Fibroblast of lung (primary cell): ENCODE measurements around the gene PSMD2. TPM values are rescaled to one million over a fixed set of nuclear protein-coding genes. Genes with fewer than 3 reads are reported as not detected.

Experiments
- DNase-seq, 2 donors: peaks; one replicate each; pipeline versions ENCODE4 v3.0.0 to v3.0.0-alpha.2; 2010; ENCODE audit warnings: low read depth in 2 of 2
- H2AFZ ChIP-seq: 2 replicates; pipeline ENCODE4 v1.5.1; 2012; ENCODE audit warnings: low read length, control low read depth, inconsistent platforms
- H3K27ac ChIP-seq: 2 replicates; pipeline ENCODE4 v1.5.1; 2011; ENCODE audit warnings: low read length, control low read depth; ENCODE audit not compliant: insufficient read depth
- H3K27me3 ChIP-seq: 2 replicates; pipeline ENCODE4 v1.5.1; 2011; ENCODE audit warnings: mild to moderate bottlenecking, low read length; ENCODE audit not compliant: control insufficient read depth, insufficient read depth
- H3K36me3 ChIP-seq: 2 replicates; pipeline ENCODE4 v1.5.1; 2011; ENCODE audit warnings: low read length; ENCODE audit not compliant: control insufficient read depth, insufficient read depth
- H3K4me1 ChIP-seq: 2 replicates; pipeline ENCODE4 v1.5.1; 2011; ENCODE audit warnings: low read length; ENCODE audit not compliant: control insufficient read depth, insufficient read depth; ENCODE audit errors: extremely low read depth
- H3K4me2 ChIP-seq: 2 replicates; pipeline ENCODE4 v1.5.1; 2011; ENCODE audit warnings: low read length, control low read depth; ENCODE audit not compliant: insufficient read depth; ENCODE audit errors: extremely low read depth
- H3K4me3 ChIP-seq, 4 experiments: fragments of 200-600 bp in 1 of 4; sonication (generic) in 1 of 4; replicated peaks in 1 of 4; 2 replicates each; pipeline ENCODE4 v1.5.1; 2011 to 2016; ENCODE audit warnings: low read length in 4 of 4, low read depth in 3 of 4, mild to moderate bottlenecking in 3 of 4, control low read depth in 2 of 4, inconsistent platforms in 1 of 4, mixed read lengths in 1 of 4; ENCODE audit not compliant: insufficient read depth in 1 of 4; ENCODE audit errors: control extremely low read depth in 1 of 4
- H3K79me2 ChIP-seq: 2 replicates; pipeline ENCODE4 v1.5.1; 2012; ENCODE audit warnings: mild to moderate bottlenecking, low read length, inconsistent platforms; ENCODE audit not compliant: control insufficient read depth, insufficient read depth
- H3K9ac ChIP-seq: 2 replicates; pipeline ENCODE4 v1.5.1; 2011; ENCODE audit warnings: mild to moderate bottlenecking, low read length, control low read depth; ENCODE audit not compliant: insufficient read depth
- H3K9me3 ChIP-seq: 2 replicates; pipeline ENCODE4 v1.5.1; 2012; ENCODE audit warnings: low read depth, low read length; ENCODE audit not compliant: control insufficient read depth, insufficient read depth
- H4K20me1 ChIP-seq: 2 replicates; pipeline ENCODE4 v1.5.1; 2011; ENCODE audit warnings: low read length; ENCODE audit not compliant: control insufficient read depth, insufficient read depth; ENCODE audit errors: extremely low read depth
- EZH2 ChIP-seq: IDR thresholded peaks from 2 replicates; pipeline ENCODE4 v1.5.1; 2012; ENCODE audit warnings: low read length, control low read depth, mild to moderate bottlenecking; ENCODE audit errors: missing control alignments
- polyA plus RNA-seq, 2 donors: library from polyadenylated mRNA; depleted of rRNA in 1 of 2; stranded (reverse) in 1 of 2; unstranded in 1 of 2; fragments of >200 nt; gene quantifications; 2 replicates each; pipeline ENCODE4 v1.2.1, GENCODE V29; 2011 to 2012; ENCODE audit warnings: missing spikeins in 1 of 2
- total RNA-seq: library from RNA; depleted of rRNA; stranded (reverse); fragments of >200 nt; gene quantifications from 2 replicates; pipeline ENCODE4 v1.2.1, GENCODE V29; 2014
- TF ChIP-seq, protein P1 (sequence below), 2 donors: IDR thresholded peaks in 1 of 2; conservative IDR thresholded peaks in 1 of 2; 1 replicate in 1 of 2; 2 replicates in 1 of 2; pipeline ENCODE4 v1.5.1; 2011 to 2012; ENCODE audit warnings: low read length in 2 of 2, control low read depth in 1 of 2, inconsistent platforms in 1 of 2, low read depth in 1 of 2, mild to moderate bottlenecking in 1 of 2

PSMD2 gene
- total and polyA plus RNA-seq, 2 donors (not counting 1 experiment from before 2014, with no cell fraction given) = 188 to 429 TPM

GRCh38 chr3:184341925-184342324 lies 42.9 kb downstream of the PSMD2 start:
- TF ChIP-seq EZH2 = no peak
- TF ChIP-seq, protein P1, sequence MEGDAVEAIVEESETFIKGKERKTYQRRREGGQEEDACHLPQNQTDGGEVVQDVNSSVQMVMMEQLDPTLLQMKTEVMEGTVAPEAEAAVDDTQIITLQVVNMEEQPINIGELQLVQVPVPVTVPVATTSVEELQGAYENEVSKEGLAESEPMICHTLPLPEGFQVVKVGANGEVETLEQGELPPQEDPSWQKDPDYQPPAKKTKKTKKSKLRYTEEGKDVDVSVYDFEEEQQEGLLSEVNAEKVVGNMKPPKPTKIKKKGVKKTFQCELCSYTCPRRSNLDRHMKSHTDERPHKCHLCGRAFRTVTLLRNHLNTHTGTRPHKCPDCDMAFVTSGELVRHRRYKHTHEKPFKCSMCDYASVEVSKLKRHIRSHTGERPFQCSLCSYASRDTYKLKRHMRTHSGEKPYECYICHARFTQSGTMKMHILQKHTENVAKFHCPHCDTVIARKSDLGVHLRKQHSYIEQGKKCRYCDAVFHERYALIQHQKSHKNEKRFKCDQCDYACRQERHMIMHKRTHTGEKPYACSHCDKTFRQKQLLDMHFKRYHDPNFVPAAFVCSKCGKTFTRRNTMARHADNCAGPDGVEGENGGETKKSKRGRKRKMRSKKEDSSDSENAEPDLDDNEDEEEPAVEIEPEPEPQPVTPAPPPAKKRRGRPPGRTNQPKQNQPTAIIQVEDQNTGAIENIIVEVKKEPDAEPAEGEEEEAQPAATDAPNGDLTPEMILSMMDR (conservative IDR thresholded peaks at IDR 0.05 in 1 of 2, IDR thresholded peaks at IDR 0.05 in 1 of 2; ENCODE audit: low read depth in 1 of 2, low read length in 2 of 2) = no peak

DNA sequence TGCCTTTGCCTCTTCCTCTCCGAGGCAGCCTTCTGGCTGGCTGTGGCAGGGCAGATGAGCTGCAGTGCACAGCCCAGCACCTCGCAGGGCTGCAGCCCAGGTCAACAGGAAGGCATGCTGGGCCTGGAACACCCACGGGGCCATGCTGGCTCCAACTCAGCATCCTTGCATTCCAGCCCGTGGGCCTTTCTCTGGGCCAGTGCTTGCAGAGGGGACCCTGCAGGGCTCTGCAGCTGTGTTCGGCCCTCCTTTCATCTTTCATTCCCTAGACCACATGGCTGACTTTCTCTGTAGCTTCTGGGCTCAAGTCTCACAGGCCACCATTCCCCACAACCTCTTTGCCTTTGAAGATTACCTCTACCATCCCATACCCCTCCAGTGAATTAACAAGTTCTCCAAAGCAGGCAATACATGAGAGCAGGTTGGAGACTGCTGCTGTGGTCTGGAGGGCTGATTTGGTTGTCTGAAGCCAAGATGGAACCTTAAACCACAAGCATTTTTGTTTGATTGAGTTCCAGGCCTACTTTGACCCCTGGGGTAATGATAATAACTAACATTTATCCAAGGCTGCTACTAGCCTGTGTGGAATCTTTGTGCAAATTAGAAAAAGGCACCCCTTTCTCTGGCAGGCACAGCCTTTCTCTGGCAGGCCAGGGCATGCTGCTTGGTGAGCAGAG lies 44.3 kb downstream of the PSMD2 start:
- no peak overlapping the region for H3K9ac ChIP-seq
- DNase-seq = peak in 1 of 2 donors; percentile 50
- TF ChIP-seq, protein P1 (conservative IDR thresholded peaks at IDR 0.05 in 1 of 2, IDR thresholded peaks at IDR 0.05 in 1 of 2; ENCODE audit: low read depth in 1 of 2, low read length in 2 of 2) = no peak
- TF ChIP-seq EZH2 = no peak
- no peak overlapping the region for H2AFZ ChIP-seq
- no peak overlapping the region for H3K4me3 ChIP-seq
- H3K4me2 ChIP-seq = no peak overlapping the region
- H3K27me3 ChIP-seq = no peaks in the 10 kb centered on the region
- peaks cover 9% of the 10 kb centered on the region for H3K4me1 ChIP-seq
- H3K9me3 ChIP-seq = no peaks in the 10 kb centered on the region
- no peaks in the 10 kb centered on the region for H4K20me1 ChIP-seq
- peaks cover 2% of the 10 kb centered on the region for H3K36me3 ChIP-seq
- no peak overlapping the region for H3K27ac ChIP-seq
- peaks cover 7% of the 10 kb centered on the region for H3K79me2 ChIP-seq

More at GRCh38 chr3:184341925-184342324, 42.9 kb downstream of the PSMD2 start:
- Histone ChIP-seq H3K79me2 (peaks cover 12% of the 10 kb centered on the region), H4K20me1 (no peaks in the 10 kb centered on the region), H3K4me2 (no peak overlapping the region), H3K4me3 (no peak overlapping the region), H3K27me3 (no peaks in the 10 kb centered on the region), H2AFZ (no peak overlapping the region), H3K9ac (no peak overlapping the region), H3K4me1 (peaks cover 20% of the 10 kb centered on the region), H3K36me3 (peaks cover 2% of the 10 kb centered on the region), H3K9me3 (no peaks in the 10 kb centered on the region), H3K27ac (no peak overlapping the region)
- DNase-seq = no peak

DNA sequence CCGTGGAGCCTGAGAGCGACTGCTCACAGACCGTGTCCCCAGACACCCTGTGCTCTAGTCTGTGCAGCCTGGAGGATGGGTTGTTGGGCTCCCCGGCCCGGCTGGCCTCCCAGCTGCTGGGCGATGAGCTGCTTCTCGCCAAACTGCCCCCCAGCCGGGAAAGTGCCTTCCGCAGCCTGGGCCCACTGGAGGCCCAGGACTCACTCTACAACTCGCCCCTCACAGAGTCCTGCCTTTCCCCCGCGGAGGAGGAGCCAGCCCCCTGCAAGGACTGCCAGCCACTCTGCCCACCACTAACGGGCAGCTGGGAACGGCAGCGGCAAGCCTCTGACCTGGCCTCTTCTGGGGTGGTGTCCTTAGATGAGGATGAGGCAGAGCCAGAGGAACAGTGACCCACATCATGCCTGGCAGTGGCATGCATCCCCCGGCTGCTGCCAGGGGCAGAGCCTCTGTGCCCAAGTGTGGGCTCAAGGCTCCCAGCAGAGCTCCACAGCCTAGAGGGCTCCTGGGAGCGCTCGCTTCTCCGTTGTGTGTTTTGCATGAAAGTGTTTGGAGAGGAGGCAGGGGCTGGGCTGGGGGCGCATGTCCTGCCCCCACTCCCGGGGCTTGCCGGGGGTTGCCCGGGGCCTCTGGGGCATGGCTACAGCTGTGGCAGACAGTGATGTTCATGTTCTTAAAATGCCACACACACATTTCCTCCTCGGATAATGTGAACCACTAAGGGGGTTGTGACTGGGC lies 45.7 kb downstream of the PSMD2 start:
- no peak overlapping the region for H3K4me2 ChIP-seq
- no peaks in the 10 kb centered on the region for H3K79me2 ChIP-seq
- peaks cover 2% of the 10 kb centered on the region for H3K36me3 ChIP-seq
- peaks cover 4% of the 10 kb centered on the region for H3K4me1 ChIP-seq
- no peak overlapping the region for H3K27ac ChIP-seq
- H2AFZ ChIP-seq = no peak overlapping the region
- no peak overlapping the region for H3K4me3 ChIP-seq
- H3K9ac ChIP-seq = no peak overlapping the region
- H3K27me3 ChIP-seq = no peaks in the 10 kb centered on the region
- TF ChIP-seq EZH2 = no peak
- TF ChIP-seq, protein P1 (conservative IDR thresholded peaks at IDR 0.05 in 1 of 2, IDR thresholded peaks at IDR 0.05 in 1 of 2; ENCODE audit: low read depth in 1 of 2, low read length in 2 of 2) = no peak
- no peak for DNase-seq
- no peaks in the 10 kb centered on the region for H4K20me1 ChIP-seq
- H3K9me3 ChIP-seq = no peaks in the 10 kb centered on the region
